Vagina (tissue), 2 donors: ENCODE measurements around the gene CHMP1A. TPM values are rescaled to one million over a fixed set of nuclear protein-coding genes. Genes with fewer than 3 reads are reported as not detected.
A peak's percentile ranks its signal among the peaks of the same experiment; 100 is the strongest.
"Not testable (repeated sequence)": the region's sequence is repeated elsewhere in the genome, so short reads cannot be mapped to it uniquely, and the experiment has no call there.

Experiments
- DNase-seq, 2 donors: peaks; one replicate each; pipeline ENCODE4 v3.0.0-alpha.2; 2017; ENCODE audit errors: extremely low spot score in 2 of 2
- H3K27ac ChIP-seq: fragments of 200-600 bp; sonication (generic); one replicate; pipeline ENCODE4 v1.5.1; 2019
- H3K27me3 ChIP-seq: fragments of 200-600 bp; sonication (generic); one replicate; pipeline ENCODE4 v1.5.1; 2019
- H3K36me3 ChIP-seq, 2 donors: fragments of 200-600 bp; sonication (generic); one replicate each; pipeline ENCODE4 v1.5.1; 2017 to 2019
- H3K4me1 ChIP-seq: fragments of 200-600 bp; sonication (generic); one replicate; pipeline ENCODE4 v1.5.1; 2019
- H3K4me3 ChIP-seq, 2 donors: fragments of 200-600 bp; sonication (generic); 1 replicate in 1 of 2; 2 replicates in 1 of 2; pipeline ENCODE4 v1.5.1; 2016 to 2019
- H3K9me3 ChIP-seq: fragments of 200-600 bp; sonication (generic); one replicate; pipeline ENCODE4 v1.5.1; 2019
- POLR2A ChIP-seq, 2 donors: fragments of 450-650 bp; IDR thresholded peaks; one replicate each; pipeline ENCODE4 v1.6.1; 2017; ENCODE audit warnings: antibody characterized with exemption in 2 of 2, mild to moderate bottlenecking in 2 of 2, moderate library complexity in 2 of 2
- POLR2AphosphoS5 ChIP-seq, 2 donors: sonication (generic); formaldehyde crosslinking; IDR thresholded peaks; one replicate each; pipeline ENCODE4 v1.9.0; 2017; ENCODE audit warnings: antibody characterized with exemption in 2 of 2, mild to moderate bottlenecking in 2 of 2, low read depth in 1 of 2; ENCODE audit not compliant: insufficient read depth in 1 of 2
- intact Hi-C: fragments of 100-400 bp; cut with DNase I; formaldehyde crosslinking; loops from one replicate; pipeline ENCODE4 v1.15.1; 2023
- total RNA-seq: library from RNA; depleted of rRNA; stranded (reverse); fragments of >200 nt; gene quantifications from one replicate; pipeline ENCODE4 v1.2.3, GENCODE V29; 2016
- TF ChIP-seq, protein P1 (sequence below), 3 experiments: fragments of 450-650 bp in 2 of 3; fragments of 200-600 bp in 1 of 3; sonication (generic) in 1 of 3; IDR thresholded peaks; one replicate each; pipeline ENCODE4 v1.5.1; 2017 to 2019; ENCODE audit warnings: antibody characterized with exemption in 3 of 3, mild to moderate bottlenecking in 2 of 3, moderate library complexity in 2 of 3

The CHMP1A gene
- total RNA-seq, 1 donor from 2014 or later, result 117 TPM

- no peak for DNase-seq
- no peaks in the 10 kb centered on the region for H3K27me3 ChIP-seq
- intact Hi-C loops, result loop anchor here (5.0 to 10.0 kb wide), 2 partner anchors 139 to 163 kb away; partner anchors contain the start of gene RPL13
- H3K4me1 ChIP-seq, result peaks cover 33% of the 10 kb centered on the region
- peak within 1 kb of the TSS; percentile 68 to 84 for H3K4me3 ChIP-seq
- H3K27ac ChIP-seq, result peak within 1 kb of the TSS; percentile 79
- peak in 1 of 2 donors; percentile 88 for TF ChIP-seq POLR2A (IDR thresholded peaks at IDR 0.05)
- TF ChIP-seq, protein P1, sequence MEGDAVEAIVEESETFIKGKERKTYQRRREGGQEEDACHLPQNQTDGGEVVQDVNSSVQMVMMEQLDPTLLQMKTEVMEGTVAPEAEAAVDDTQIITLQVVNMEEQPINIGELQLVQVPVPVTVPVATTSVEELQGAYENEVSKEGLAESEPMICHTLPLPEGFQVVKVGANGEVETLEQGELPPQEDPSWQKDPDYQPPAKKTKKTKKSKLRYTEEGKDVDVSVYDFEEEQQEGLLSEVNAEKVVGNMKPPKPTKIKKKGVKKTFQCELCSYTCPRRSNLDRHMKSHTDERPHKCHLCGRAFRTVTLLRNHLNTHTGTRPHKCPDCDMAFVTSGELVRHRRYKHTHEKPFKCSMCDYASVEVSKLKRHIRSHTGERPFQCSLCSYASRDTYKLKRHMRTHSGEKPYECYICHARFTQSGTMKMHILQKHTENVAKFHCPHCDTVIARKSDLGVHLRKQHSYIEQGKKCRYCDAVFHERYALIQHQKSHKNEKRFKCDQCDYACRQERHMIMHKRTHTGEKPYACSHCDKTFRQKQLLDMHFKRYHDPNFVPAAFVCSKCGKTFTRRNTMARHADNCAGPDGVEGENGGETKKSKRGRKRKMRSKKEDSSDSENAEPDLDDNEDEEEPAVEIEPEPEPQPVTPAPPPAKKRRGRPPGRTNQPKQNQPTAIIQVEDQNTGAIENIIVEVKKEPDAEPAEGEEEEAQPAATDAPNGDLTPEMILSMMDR (IDR thresholded peaks at IDR 0.05), result no peak
- peak in 1 of 2 donors; percentile 75 for TF ChIP-seq POLR2AphosphoS5 (IDR thresholded peaks at IDR 0.05; ENCODE audit: insufficient read depth in 1 of 2, low read depth in 1 of 2)
- H3K36me3 ChIP-seq, result no peaks in the 10 kb centered on the region
- no peaks in the 10 kb centered on the region for H3K9me3 ChIP-seq
These were observed 44.2 kb upstream of the CHMP1A start, which contains the start of gene SPATA2L for GRCh38 chr16:89701425-89702406. Gene SPATA2L (minus strand): TSS chr16:89701705. CDS start chr16:89701232, 473 bp downstream.

GRCh38 chr16:89700649-89701424 is 43.3 kb upstream of the CHMP1A start:
- Histone ChIP-seq H3K9me3 (no peaks in the 10 kb centered on the region), H3K27me3 (no peaks in the 10 kb centered on the region), H3K4me3 (peak overlapping the region; percentile 68 to 84), H3K4me1 (peaks cover 28% of the 10 kb centered on the region), H3K27ac (peak overlapping the region; percentile 79), H3K36me3 (no peaks in the 10 kb centered on the region)
- intact Hi-C loops, result loop anchor here (5.0 to 10.0 kb wide), 2 partner anchors 139 to 164 kb away; partner anchors contain the start of gene RPL13
- no peak for DNase-seq
- TF ChIP-seq POLR2A (IDR thresholded peaks at IDR 0.05) (no peak), POLR2AphosphoS5 (IDR thresholded peaks at IDR 0.05; ENCODE audit: insufficient read depth in 1 of 2, low read depth in 1 of 2) (no peak)
- TF ChIP-seq, protein P1 (IDR thresholded peaks at IDR 0.05), result no peak

- peaks cover 28% of the 10 kb centered on the region for H3K4me1 ChIP-seq
- H3K36me3 ChIP-seq, result no peaks in the 10 kb centered on the region
- peak overlapping the region; percentile 79 for H3K27ac ChIP-seq
- TF ChIP-seq POLR2A (IDR thresholded peaks at IDR 0.05) (peak in 1 of 2 donors; percentile 24), POLR2AphosphoS5 (IDR thresholded peaks at IDR 0.05; ENCODE audit: insufficient read depth in 1 of 2, low read depth in 1 of 2) (peak; percentile 84 to 91)
- TF ChIP-seq, protein P1 (IDR thresholded peaks at IDR 0.05), result peak; percentile 36 to 71 (median 52)
- DNase-seq, result peak in 1 of 2 donors; percentile 99
- intact Hi-C loops, result loop anchor here (5.0 to 10.0 kb wide), 2 partner anchors 138 to 165 kb away; partner anchors contain the start of gene RPL13
- peak overlapping the region; percentile 68 to 84 for H3K4me3 ChIP-seq
- no peaks in the 10 kb centered on the region for H3K27me3 ChIP-seq
- H3K9me3 ChIP-seq, result no peaks in the 10 kb centered on the region
These were observed 42.7 kb upstream of the CHMP1A start for GRCh38 chr16:89700100-89700648.

DNA sequence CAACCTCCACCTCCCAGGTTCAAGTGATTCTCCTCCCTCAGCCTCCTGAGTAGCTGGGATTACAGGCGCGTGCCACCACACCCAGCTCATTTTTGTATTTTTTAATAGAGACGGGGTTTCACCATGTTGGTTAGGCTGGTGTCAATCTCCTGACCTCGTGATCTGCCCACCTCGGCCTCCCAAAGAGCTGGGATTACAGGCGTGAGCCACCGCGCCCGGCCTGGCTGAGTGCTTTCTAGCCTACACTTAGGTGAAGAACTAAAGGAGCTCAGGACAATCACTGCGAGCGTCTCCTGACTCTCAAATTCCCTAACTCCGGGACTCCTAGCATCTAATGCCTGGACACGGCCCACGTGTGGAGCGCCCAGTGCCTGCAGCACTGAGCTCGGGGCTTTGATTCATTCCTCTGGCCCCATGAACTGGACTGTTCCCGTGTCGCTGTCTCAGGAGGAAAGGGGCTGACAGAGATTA is 42.2 kb upstream of the CHMP1A start:
- intact Hi-C loops, result loop anchor here (5.0 to 10.0 kb wide), 2 partner anchors 137 to 165 kb away; partner anchors contain the start of gene RPL13
- not testable (repeated sequence) for H3K36me3 ChIP-seq, H3K27me3 ChIP-seq, H3K9me3 ChIP-seq, DNase-seq
- Histone ChIP-seq H3K27ac (peak overlapping the region; percentile 79), H3K4me1 (peaks cover 28% of the 10 kb centered on the region), H3K4me3 (peak overlapping the region in 1 of 2 donors; percentile 68)

DNA sequence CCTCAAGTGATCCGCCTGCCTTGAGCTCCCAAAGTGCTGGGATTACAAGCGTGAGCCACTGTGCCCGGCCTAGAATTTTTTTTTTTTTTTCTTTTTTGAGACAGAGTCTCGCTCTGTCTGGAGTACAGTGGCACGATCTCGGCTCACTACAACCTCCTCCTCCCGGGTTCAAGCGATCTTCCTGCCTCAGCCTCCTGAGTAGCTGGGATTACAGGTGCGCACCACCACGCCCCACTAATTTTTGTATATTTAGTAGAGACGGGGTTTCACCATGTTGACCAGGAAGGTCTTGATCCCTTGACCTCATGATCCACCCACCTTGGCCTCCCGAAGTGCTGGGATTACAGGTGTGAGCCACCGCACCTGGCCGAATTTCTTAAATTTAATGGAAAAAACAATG is 41.2 kb upstream of the CHMP1A start:
- H3K27me3 ChIP-seq, H3K27ac ChIP-seq, DNase-seq, H3K36me3 ChIP-seq, H3K9me3 ChIP-seq, H3K4me3 ChIP-seq, intact Hi-C loops: not testable (repeated sequence)
- peaks cover 28% of the 10 kb centered on the region for H3K4me1 ChIP-seq
